SU-DHL-6 (cell line): ENCODE results near the gene ZNRF1.

ENCODE experiments used
- EZH2phosphoT487 ChIP-seq: fragments of 200-600 bp; sonication (generic), shearing (Covaris generic); conservative IDR thresholded peaks from 2 replicates; pipeline ENCODE4 v1.6.1; 2018; ENCODE audit warnings: mild to moderate bottlenecking, antibody characterized with exemption, low read length, moderate library complexity, mixed read lengths
- TF ChIP-seq, protein P1 (sequence below): fragments of 200-600 bp; sonication (generic); IDR thresholded peaks from one replicate; pipeline ENCODE4 v1.5.1; 2017; ENCODE audit warnings: antibody characterized with exemption, mild to moderate bottlenecking, low read length, moderate library complexity; ENCODE audit not compliant: insufficient read depth, poor library complexity, severe bottlenecking

GRCh38 chr16:75022567-75022966, 23.7 kb downstream of the ZNRF1 start:
- TF ChIP-seq, protein P1, sequence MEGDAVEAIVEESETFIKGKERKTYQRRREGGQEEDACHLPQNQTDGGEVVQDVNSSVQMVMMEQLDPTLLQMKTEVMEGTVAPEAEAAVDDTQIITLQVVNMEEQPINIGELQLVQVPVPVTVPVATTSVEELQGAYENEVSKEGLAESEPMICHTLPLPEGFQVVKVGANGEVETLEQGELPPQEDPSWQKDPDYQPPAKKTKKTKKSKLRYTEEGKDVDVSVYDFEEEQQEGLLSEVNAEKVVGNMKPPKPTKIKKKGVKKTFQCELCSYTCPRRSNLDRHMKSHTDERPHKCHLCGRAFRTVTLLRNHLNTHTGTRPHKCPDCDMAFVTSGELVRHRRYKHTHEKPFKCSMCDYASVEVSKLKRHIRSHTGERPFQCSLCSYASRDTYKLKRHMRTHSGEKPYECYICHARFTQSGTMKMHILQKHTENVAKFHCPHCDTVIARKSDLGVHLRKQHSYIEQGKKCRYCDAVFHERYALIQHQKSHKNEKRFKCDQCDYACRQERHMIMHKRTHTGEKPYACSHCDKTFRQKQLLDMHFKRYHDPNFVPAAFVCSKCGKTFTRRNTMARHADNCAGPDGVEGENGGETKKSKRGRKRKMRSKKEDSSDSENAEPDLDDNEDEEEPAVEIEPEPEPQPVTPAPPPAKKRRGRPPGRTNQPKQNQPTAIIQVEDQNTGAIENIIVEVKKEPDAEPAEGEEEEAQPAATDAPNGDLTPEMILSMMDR = no peak
- no peak for TF ChIP-seq EZH2phosphoT487
